Endothelial cell of umbilical vein (primary cell): ENCODE results near the gene CLEC20A.

Source experiments
- POLR2A ChIP-seq: IDR thresholded peaks from 2 replicates; pipeline ENCODE4 v1.6.1; 2012; ENCODE audit warnings: low read depth, mild to moderate bottlenecking, control low read depth, low read length
- TF ChIP-seq, protein P1 (sequence below), 2 donors: IDR thresholded peaks; 1 replicate in 1 of 2; 2 replicates in 1 of 2; pipeline ENCODE4 v1.5.1; 2011; ENCODE audit warnings: low read length in 2 of 2, mild to moderate bottlenecking in 2 of 2, moderate library complexity in 2 of 2, control low read depth in 1 of 2, inconsistent platforms in 1 of 2, low read depth in 1 of 2; ENCODE audit not compliant: insufficient read depth in 1 of 2; ENCODE audit errors: extremely low read depth in 1 of 2

DNA sequence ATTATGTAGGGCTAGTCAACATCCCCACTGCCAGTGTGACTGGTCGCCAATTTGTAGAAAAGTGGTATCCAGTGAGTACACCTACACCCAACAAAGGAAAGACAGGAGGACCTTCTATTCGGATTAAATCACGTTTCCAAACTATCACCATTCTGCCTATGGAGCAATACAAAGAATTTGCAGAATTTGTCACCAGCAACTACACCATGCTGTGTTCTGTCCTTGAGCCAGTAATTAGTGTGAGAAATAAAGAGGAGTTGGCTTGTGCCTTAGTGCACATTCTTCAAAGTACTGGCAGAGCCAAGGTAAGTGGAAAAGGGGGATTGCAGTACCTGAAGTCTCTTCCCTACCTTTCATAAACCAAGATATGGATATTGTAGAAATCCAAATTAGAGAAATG is 53.8 kb downstream of the CLEC20A start:
- TF ChIP-seq, protein P1, sequence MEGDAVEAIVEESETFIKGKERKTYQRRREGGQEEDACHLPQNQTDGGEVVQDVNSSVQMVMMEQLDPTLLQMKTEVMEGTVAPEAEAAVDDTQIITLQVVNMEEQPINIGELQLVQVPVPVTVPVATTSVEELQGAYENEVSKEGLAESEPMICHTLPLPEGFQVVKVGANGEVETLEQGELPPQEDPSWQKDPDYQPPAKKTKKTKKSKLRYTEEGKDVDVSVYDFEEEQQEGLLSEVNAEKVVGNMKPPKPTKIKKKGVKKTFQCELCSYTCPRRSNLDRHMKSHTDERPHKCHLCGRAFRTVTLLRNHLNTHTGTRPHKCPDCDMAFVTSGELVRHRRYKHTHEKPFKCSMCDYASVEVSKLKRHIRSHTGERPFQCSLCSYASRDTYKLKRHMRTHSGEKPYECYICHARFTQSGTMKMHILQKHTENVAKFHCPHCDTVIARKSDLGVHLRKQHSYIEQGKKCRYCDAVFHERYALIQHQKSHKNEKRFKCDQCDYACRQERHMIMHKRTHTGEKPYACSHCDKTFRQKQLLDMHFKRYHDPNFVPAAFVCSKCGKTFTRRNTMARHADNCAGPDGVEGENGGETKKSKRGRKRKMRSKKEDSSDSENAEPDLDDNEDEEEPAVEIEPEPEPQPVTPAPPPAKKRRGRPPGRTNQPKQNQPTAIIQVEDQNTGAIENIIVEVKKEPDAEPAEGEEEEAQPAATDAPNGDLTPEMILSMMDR (IDR thresholded peaks at IDR 0.05; ENCODE audit: extremely low read depth in 1 of 2, insufficient read depth in 1 of 2, low read depth in 1 of 2, low read length in 2 of 2), result no peak
- no peak for TF ChIP-seq POLR2A
